Small intestine (tissue), 7 donors: ENCODE data around the gene COPS9. TPM values are rescaled to one million over a fixed set of nuclear protein-coding genes. Genes with fewer than 3 reads are reported as not detected.

Experiments
- DNase-seq, 2 donors: peaks; one replicate each; pipeline versions ENCODE4 v3.0.0 to v3.0.0-alpha.2; 2013
- FAIRE-seq: peaks from 2 replicates; lab custom pipeline; 2012; peaks lifted over from hg19 to GRCh38; lab: Jason Lieb, UNC
- H3K27ac ChIP-seq, 3 donors: one replicate each; pipeline ENCODE4 v1.5.1; 2013; ENCODE audit warnings: low read length in 2 of 3, mild to moderate bottlenecking in 2 of 3, control low read depth in 1 of 3, inconsistent platforms in 1 of 3, low read depth in 1 of 3, moderate library complexity in 1 of 3
- H3K27me3 ChIP-seq, 3 donors: one replicate each; pipeline ENCODE4 v1.6.1; 2013; ENCODE audit warnings: low read length in 3 of 3, inconsistent platforms in 1 of 3; ENCODE audit not compliant: control insufficient read depth in 3 of 3, insufficient read depth in 3 of 3
- H3K36me3 ChIP-seq, 3 donors: one replicate each; pipeline ENCODE4 v1.6.1; 2013; ENCODE audit warnings: low read length in 3 of 3, inconsistent platforms in 1 of 3, low read depth in 1 of 3, mild to moderate bottlenecking in 1 of 3, moderate library complexity in 1 of 3; ENCODE audit not compliant: control insufficient read depth in 3 of 3, insufficient read depth in 2 of 3
- H3K4me1 ChIP-seq, 3 donors: one replicate each; pipeline ENCODE4 v1.6.1; 2013; ENCODE audit warnings: low read length in 2 of 3, inconsistent platforms in 1 of 3, low read depth in 1 of 3, mild to moderate bottlenecking in 1 of 3, moderate library complexity in 1 of 3; ENCODE audit not compliant: control insufficient read depth in 3 of 3, insufficient read depth in 2 of 3
- H3K4me3 ChIP-seq, 3 donors: one replicate each; pipeline ENCODE4 v1.5.1; 2013; ENCODE audit warnings: low read length in 3 of 3, control low read depth in 1 of 3, inconsistent platforms in 1 of 3, low read depth in 1 of 3, mild to moderate bottlenecking in 1 of 3, moderate library complexity in 1 of 3
- H3K9me3 ChIP-seq, 2 donors: one replicate each; pipeline ENCODE4 v1.6.1; 2013; ENCODE audit warnings: low read depth in 1 of 2, low read length in 1 of 2; ENCODE audit not compliant: control insufficient read depth in 2 of 2, insufficient read depth in 1 of 2
- WGBS, 3 donors: extraction: QIAGEN DNeasy Blood & Tissue Kit; methylation state at CpG; one replicate each; pipeline ENCODE4 v1.1.7; 2013; 5-methylcytosine and 5-hydroxymethylcytosine counted together
- polyA plus RNA-seq, 4 donors: library from polyadenylated mRNA; stranded (reverse) in 3 of 4; unstranded in 1 of 4; fragments of 200-250 nt in 3 of 4; fragments of 120-200 nt in 1 of 4; gene quantifications; one replicate each; pipeline versions ENCODE4 v1.2.1 to v1.2.3, GENCODE V29; 2013
- donor health status: healthy with polysubstance abuse.
- donor health status: control.
- donor health status: control.
- donor health status: Bipolar disorder and iron deficiency.
- donor health status: healthy.

COPS9 gene
- polyA plus RNA-seq, 4 donors: 92.6 to 394 (median 320) TPM

GRCh38 chr2:240139011-240139441, 2.9 kb upstream of the COPS9 start:
- DNase-seq (no peak), FAIRE-seq (no peak)
- Histone ChIP-seq H3K36me3 (no peaks in the 10 kb centered on the region), H3K4me3 (no peak overlapping the region), H3K27ac (no peak overlapping the region), H3K27me3 (peaks cover 0 to 12% (median 3%) of the 10 kb centered on the region in 3 donors), H3K9me3 (no peaks in the 10 kb centered on the region), H3K4me1 (peaks cover 3 to 10% (median 4%) of the 10 kb centered on the region in 3 donors)
- WGBS, 3 donors: 85 to 89% (median 87%) methylated on average over 15 of the region's 15 CpGs

DNA sequence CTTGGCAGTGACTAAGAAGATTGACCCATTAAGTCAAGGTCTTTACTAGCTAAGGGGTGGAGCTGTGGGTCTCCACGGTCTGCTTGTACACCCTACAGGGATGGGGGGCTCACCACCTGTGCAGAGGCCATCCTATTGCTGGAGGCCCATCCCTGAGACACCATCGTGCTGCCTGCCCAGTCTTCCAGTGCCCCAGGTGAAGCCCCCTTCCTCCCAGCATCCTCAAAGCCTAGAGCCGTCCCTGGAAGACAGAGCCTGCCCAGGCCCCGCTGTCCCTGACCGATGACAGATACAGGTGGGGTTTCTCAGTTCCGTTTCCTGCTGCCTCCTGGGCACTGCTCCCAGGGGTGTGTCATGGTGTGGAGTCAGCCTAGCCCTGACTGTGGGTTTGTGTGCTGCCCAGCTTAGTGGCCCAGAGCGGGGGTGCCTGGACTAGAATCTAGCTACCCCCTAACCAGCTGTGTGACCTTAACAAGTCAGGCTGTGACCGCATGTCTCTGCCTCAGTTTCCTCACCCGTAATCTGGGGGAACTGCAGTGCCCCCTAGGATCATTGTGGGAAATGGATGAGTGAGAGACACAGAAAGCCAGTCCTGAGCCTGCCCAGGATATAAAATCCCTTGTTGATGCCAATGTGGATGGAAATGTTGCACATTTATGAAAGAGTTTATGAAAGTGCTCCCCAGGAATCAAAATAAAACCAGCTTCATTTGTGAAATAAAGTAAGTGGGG, 2.3 kb upstream of the COPS9 start:
- Histone ChIP-seq H3K4me3 (no peak overlapping the region), H3K36me3 (peaks cover 0 to 4% (median 0%) of the 10 kb centered on the region in 3 donors), H3K4me1 (peaks cover 3 to 8% (median 4%) of the 10 kb centered on the region in 3 donors), H3K27ac (no peak overlapping the region), H3K9me3 (no peaks in the 10 kb centered on the region), H3K27me3 (peaks cover 0 to 12% (median 2%) of the 10 kb centered on the region in 3 donors)
- FAIRE-seq (no peak), DNase-seq (no peak)
- 62 to 81% (median 67%) methylated on average over 8 to 9 of the region's 9 CpGs for WGBS, 3 donors

GRCh38 chr2:240137596-240138253, 1.6 kb upstream of the COPS9 start:
- DNase-seq (no peak), FAIRE-seq (no peak)
- Histone ChIP-seq H3K9me3 (no peaks in the 10 kb centered on the region), H3K36me3 (peaks cover 0 to 8% (median 0%) of the 10 kb centered on the region in 3 donors), H3K4me3 (no peak overlapping the region), H3K4me1 (peaks cover 3 to 8% (median 4%) of the 10 kb centered on the region in 3 donors), H3K27me3 (peaks cover 0 to 12% (median 0%) of the 10 kb centered on the region in 3 donors), H3K27ac (no peak overlapping the region)
- 89 to 91% (median 91%) methylated on average over 19 of the region's 19 CpGs for WGBS, 3 donors

DNA sequence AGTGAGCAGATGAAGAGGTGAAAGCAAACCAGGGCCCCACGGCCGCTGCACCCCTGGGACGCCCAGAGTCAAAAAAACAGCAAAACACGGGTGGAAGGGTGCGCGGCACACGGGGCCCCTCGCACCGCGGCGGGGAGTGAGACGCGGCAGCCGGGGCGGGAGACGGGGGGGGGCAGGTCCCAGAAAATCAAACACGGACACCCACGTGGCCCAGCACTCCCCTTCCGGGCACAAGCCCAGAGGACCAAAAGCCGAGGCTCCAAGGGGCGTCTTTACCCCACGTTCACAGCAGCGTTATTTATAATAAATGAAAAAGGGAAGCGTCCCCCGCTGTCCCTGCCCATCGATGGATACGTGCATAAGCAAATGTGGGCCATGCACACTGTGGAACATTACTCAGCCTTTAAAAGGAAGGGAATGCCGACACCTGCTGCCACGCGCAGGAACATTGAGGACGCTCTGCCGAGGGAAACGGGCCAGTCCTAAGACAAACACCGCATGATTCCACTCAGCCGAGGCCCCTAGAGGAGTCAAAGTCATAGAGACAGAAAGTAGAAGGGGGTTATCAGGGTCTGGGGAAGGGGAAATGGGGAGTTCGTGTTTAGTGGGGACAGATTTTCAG, 677 bp upstream of the COPS9 start:
- no peak overlapping the region for H3K27ac ChIP-seq
- 28 to 31% (median 31%) methylated on average over 36 of the region's 36 CpGs for WGBS, 3 donors
- no peak for FAIRE-seq
- H3K27me3 ChIP-seq: peaks cover 0 to 9% (median 0%) of the 10 kb centered on the region in 3 donors
- no peaks in the 10 kb centered on the region for H3K9me3 ChIP-seq
- DNase-seq: no peak
- peak overlapping the region; percentile 79 to 91 (median 91) for H3K4me3 ChIP-seq
- peaks cover 0 to 18% (median 3%) of the 10 kb centered on the region in 3 donors for H3K36me3 ChIP-seq
- peaks cover 3 to 8% (median 4%) of the 10 kb centered on the region in 3 donors for H3K4me1 ChIP-seq

DNA sequence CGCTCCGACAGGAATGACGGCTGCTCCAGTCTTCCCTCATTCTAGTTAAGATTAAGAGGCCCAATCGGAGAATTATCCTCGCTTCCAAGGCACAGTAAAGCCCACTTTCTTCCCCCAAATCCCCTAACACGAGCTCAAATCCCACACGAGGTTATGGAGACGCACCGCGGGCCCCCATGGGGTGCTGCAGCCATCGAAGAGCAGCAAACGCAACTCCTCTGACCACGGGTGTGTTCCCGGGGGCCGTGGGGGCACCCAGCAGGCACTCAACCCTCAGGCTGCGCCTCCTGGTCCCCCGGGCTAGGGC, 446 bp downstream of the COPS9 start:
- peaks cover 3 to 8% (median 4%) of the 10 kb centered on the region in 3 donors for H3K4me1 ChIP-seq
- H3K27me3 ChIP-seq: peaks cover 0 to 3% (median 0%) of the 10 kb centered on the region in 3 donors
- WGBS, 3 donors: 1 to 3% (median 1%) methylated on average over 17 of the region's 17 CpGs
- no peaks in the 10 kb centered on the region for H3K9me3 ChIP-seq
- H3K4me3 ChIP-seq: peak overlapping the region; percentile 79 to 91 (median 91)
- no peak for DNase-seq
- FAIRE-seq: no peak
- H3K27ac ChIP-seq: peak overlapping the region in 1 of 3 donors; percentile 72
- H3K36me3 ChIP-seq: peaks cover 0 to 28% (median 3%) of the 10 kb centered on the region in 3 donors

DNA sequence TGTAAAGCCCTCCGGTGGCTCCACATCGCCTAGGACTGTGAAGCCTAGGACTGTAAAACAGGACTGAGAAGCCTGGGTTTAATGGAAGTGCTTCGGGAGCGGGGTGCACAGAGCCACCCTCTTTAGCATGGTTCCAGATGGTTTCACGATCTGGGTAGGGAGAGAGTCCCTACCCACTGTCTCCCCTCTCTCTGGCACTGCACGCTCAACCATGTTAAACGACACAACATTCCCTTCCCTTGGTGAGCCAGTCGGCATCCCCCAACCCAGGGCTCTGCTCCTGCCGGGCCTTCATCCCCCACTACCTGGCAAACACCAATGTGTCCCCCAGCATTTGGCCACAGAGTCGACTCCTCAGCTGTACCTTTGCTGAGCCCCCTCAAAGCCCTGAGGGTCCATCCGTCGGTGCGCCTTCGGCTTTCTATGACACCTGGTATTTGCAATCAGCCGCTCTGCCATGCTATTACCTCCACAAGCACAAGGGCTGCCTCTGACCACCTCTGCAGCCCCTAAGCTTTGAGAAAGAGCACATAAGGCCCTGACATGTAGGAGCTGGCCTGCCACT, 1.1 kb downstream of the COPS9 start:
- no peak for FAIRE-seq
- peak overlapping the region in 1 of 3 donors; percentile 1 for H3K27ac ChIP-seq

DNA sequence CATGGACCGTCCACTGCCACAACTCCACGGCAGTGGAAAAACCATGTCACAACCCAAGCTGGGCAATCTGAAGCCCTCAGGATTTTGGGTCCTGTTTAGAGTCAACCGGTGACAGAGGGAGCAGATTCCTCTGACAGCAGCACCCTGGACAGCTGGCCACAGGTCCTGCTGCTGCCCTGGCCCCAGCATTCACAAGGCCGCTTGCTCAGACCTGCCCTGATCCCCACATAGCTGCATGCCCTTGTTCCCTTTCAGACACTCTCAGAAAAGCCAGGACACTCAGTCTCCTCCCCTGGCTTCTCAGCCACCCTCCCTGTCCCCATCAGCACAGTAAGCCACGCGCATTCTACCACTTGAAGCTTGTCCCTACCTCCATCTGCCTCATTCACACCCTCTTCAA, 1.6 kb downstream of the COPS9 start:
- peaks cover 7 to 39% (median 14%) of the 10 kb centered on the region in 3 donors for H3K36me3 ChIP-seq
- peaks cover 0 to 3% (median 0%) of the 10 kb centered on the region in 3 donors for H3K27me3 ChIP-seq
- no peak overlapping the region for H3K4me3 ChIP-seq
- H3K27ac ChIP-seq: no peak overlapping the region
- peaks cover 3 to 8% (median 4%) of the 10 kb centered on the region in 3 donors for H3K4me1 ChIP-seq
- 92 to 97% (median 92%) methylated on average over 6 of the region's 6 CpGs for WGBS, 3 donors
- DNase-seq: no peak
- no peak for FAIRE-seq
- H3K9me3 ChIP-seq: no peaks in the 10 kb centered on the region

More for the DNA sequence above, 1.1 kb downstream of the COPS9 start:
- no peaks in the 10 kb centered on the region for H3K9me3 ChIP-seq
- peaks cover 3 to 8% (median 4%) of the 10 kb centered on the region in 3 donors for H3K4me1 ChIP-seq
- H3K4me3 ChIP-seq: peak overlapping the region in 2 of 3 donors; percentile 79 to 91
- no peak for DNase-seq
- 82 to 87% (median 86%) methylated on average over 15 of the region's 15 CpGs for WGBS, 3 donors
- peaks cover 0 to 3% (median 0%) of the 10 kb centered on the region in 3 donors for H3K27me3 ChIP-seq
- H3K36me3 ChIP-seq: peaks cover 2 to 33% (median 8%) of the 10 kb centered on the region in 3 donors

DNA sequence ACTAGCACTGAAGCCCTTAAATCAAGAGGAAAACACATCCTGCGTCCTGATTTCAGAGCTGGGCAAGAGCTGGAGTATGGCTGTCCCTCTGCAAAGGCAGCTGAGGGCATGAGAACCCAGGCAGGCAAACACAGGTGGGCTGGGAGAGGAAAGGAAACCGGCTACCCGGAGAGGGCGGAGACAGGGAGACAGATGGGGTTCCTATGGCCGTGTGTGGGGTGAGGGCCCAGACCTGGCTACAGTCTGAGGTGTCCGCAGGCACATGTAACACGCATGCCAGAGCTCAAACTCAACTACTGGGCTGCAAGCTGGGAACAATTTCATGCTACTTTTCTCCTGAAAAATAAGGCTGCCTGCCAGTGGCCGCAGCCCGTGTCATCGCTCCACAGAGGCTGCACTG, 2.7 kb downstream of the COPS9 start:
- Histone ChIP-seq H3K27ac (no peak overlapping the region), H3K36me3 (peaks cover 7 to 49% (median 15%) of the 10 kb centered on the region in 3 donors), H3K27me3 (peaks cover 0 to 3% (median 0%) of the 10 kb centered on the region in 3 donors), H3K4me3 (no peak overlapping the region), H3K9me3 (no peaks in the 10 kb centered on the region), H3K4me1 (peaks cover 3 to 8% (median 4%) of the 10 kb centered on the region in 3 donors)
- no peak for FAIRE-seq
- DNase-seq: no peak
- WGBS, 3 donors: 88 to 96% (median 93%) methylated on average over 8 to 10 of the region's 10 CpGs
